CD14-positive monocyte (primary cell): ENCODE data around the gene WNT5B. TPM values are rescaled to one million over a fixed set of nuclear protein-coding genes. Genes with fewer than 3 reads are reported as not detected.

Experiments
- DNase-seq, 3 donors: peaks; one replicate each; pipeline ENCODE4 v3.0.0-alpha.2; 2011 to 2022
- H2AFZ ChIP-seq: 2 replicates; pipeline ENCODE4 v1.6.0; 2012; ENCODE audit warnings: mild to moderate bottlenecking, low read depth, low read length, inconsistent platforms; ENCODE audit not compliant: insufficient read depth, poor library complexity, severe bottlenecking
- H3K27ac ChIP-seq, 2 donors: 1 replicate in 1 of 2; 2 replicates in 1 of 2; pipeline ENCODE4 v1.5.1; 2012 to 2013; ENCODE audit warnings: low read length in 2 of 2, control low read depth in 1 of 2, inconsistent platforms in 1 of 2, low read depth in 1 of 2, mild to moderate bottlenecking in 1 of 2
- H3K27me3 ChIP-seq, 2 donors: one replicate each; pipeline versions ENCODE4 v1.6.0 to v1.6.1; 2011 to 2013; ENCODE audit warnings: low read length in 2 of 2; ENCODE audit not compliant: control insufficient read depth in 2 of 2, insufficient read depth in 2 of 2
- H3K36me3 ChIP-seq, 2 donors: replicated peaks in 1 of 2; 1 replicate in 1 of 2; 2 replicates in 1 of 2; pipeline versions ENCODE4 v1.5.1 to v1.6.1; 2012 to 2013; ENCODE audit warnings: low read length in 2 of 2, control low read depth in 1 of 2, inconsistent platforms in 1 of 2, mild to moderate bottlenecking in 1 of 2; ENCODE audit not compliant: insufficient read depth in 2 of 2, control insufficient read depth in 1 of 2
- H3K4me1 ChIP-seq, 2 donors: 1 replicate in 1 of 2; 2 replicates in 1 of 2; pipeline versions ENCODE4 v1.5.1 to v1.6.1; 2012 to 2013; ENCODE audit warnings: low read length in 2 of 2, control low read depth in 1 of 2, inconsistent platforms in 1 of 2, mild to moderate bottlenecking in 1 of 2, moderate library complexity in 1 of 2; ENCODE audit not compliant: insufficient read depth in 2 of 2, control insufficient read depth in 1 of 2
- H3K4me2 ChIP-seq: replicated peaks from 2 replicates; pipeline ENCODE3; 2012; ENCODE audit warnings: low read length, moderate library complexity, mild to moderate bottlenecking; ENCODE audit not compliant: poor library complexity, severe bottlenecking; ENCODE audit errors: extremely low read depth
- H3K4me3 ChIP-seq, 3 experiments: fragments of 200-600 bp in 1 of 3; sonication (generic) in 1 of 3; replicated peaks in 1 of 3; 1 replicate in 2 of 3; 2 replicates in 1 of 3; pipeline ENCODE4 v1.5.1; 2011 to 2013; ENCODE audit warnings: low read length in 3 of 3, mild to moderate bottlenecking in 3 of 3, control low read depth in 2 of 3, low read depth in 2 of 3, inconsistent platforms in 1 of 3, moderate library complexity in 1 of 3
- H3K79me2 ChIP-seq: 2 replicates; pipeline ENCODE4 v1.6.0; 2012; ENCODE audit warnings: mild to moderate bottlenecking, control low read depth, inconsistent platforms, low read length, moderate library complexity; ENCODE audit not compliant: insufficient read depth
- H3K9ac ChIP-seq: 2 replicates; pipeline ENCODE4 v1.6.0; 2017; ENCODE audit warnings: low read length, mild to moderate bottlenecking; ENCODE audit not compliant: insufficient read depth, poor library complexity, severe bottlenecking
- H3K9me3 ChIP-seq, 2 donors: replicated peaks in 1 of 2; 1 replicate in 1 of 2; 2 replicates in 1 of 2; pipeline versions ENCODE4 v1.5.1 to v1.6.1; 2012 to 2013; ENCODE audit warnings: low read length in 2 of 2, control low read depth in 1 of 2; ENCODE audit not compliant: control insufficient read depth in 1 of 2, insufficient read depth in 1 of 2
- H4K20me1 ChIP-seq: 2 replicates; pipeline ENCODE4 v1.6.0; 2012; ENCODE audit warnings: mild to moderate bottlenecking, low read length, control low read depth, moderate library complexity; ENCODE audit not compliant: insufficient read depth
- H3K27ac Mint-ChIP-seq, 7 donors: one replicate each; pipeline ENCODE4 v1.8.0; 2020; ENCODE audit warnings: mild to moderate bottlenecking in 7 of 7, mixed read lengths in 7 of 7, moderate library complexity in 6 of 7, inconsistent platforms in 2 of 7
- H3K27me3 Mint-ChIP-seq, 3 donors: one replicate each; pipeline ENCODE4 v1.8.0; 2021 to 2022; ENCODE audit warnings: low read depth in 3 of 3, mild to moderate bottlenecking in 3 of 3, mixed read lengths in 3 of 3, moderate library complexity in 3 of 3, inconsistent platforms in 1 of 3
- H3K36me3 Mint-ChIP-seq, 2 donors: one replicate each; pipeline ENCODE4 v1.8.0; 2020; ENCODE audit warnings: mixed read lengths in 2 of 2, inconsistent platforms in 1 of 2, mild to moderate bottlenecking in 1 of 2
- H3K4me1 Mint-ChIP-seq: one replicate; pipeline ENCODE4 v1.8.0; 2020; ENCODE audit warnings: mild to moderate bottlenecking, mixed read lengths
- H3K4me3 Mint-ChIP-seq, 2 donors: one replicate each; pipeline ENCODE4 v1.8.0; 2020; ENCODE audit warnings: mild to moderate bottlenecking in 2 of 2, mixed read lengths in 2 of 2, moderate library complexity in 1 of 2
- H3K9me3 Mint-ChIP-seq, 7 donors: one replicate each; pipeline ENCODE4 v1.8.0; 2020 to 2022; ENCODE audit warnings: mixed read lengths in 7 of 7, mild to moderate bottlenecking in 6 of 7, moderate library complexity in 6 of 7, inconsistent platforms in 2 of 7
- CTCF ChIP-seq: fragments of 200-600 bp; IDR thresholded peaks from one replicate; pipeline ENCODE4 v1.8.0; 2022; ENCODE audit warnings: antibody characterized with exemption, mild to moderate bottlenecking
- WGBS: methylation state at CpG from one replicate; pipeline ENCODE4 v1.1.5; 2013; ENCODE audit warnings: missing lambda C conversion rate; ENCODE audit not compliant: insufficient coverage; 5-methylcytosine and 5-hydroxymethylcytosine counted together
- intact Hi-C, 2 donors: fragments of 100-400 bp; cut with micrococcal nuclease; formaldehyde crosslinking; loops; one replicate each; pipeline versions ENCODE4 v1.15.0 to v1.15.1; 2023
- polyA plus RNA-seq, 3 donors: library from polyadenylated mRNA; depleted of rRNA in 1 of 3; unstranded in 2 of 3; stranded (reverse) in 1 of 3; fragments of 300-500 nt in 2 of 3; fragments of >200 nt in 1 of 3; fragmentation: Illumina TruSeq in 2 of 3; gene quantifications; 1 replicate in 2 of 3; 2 replicates in 1 of 3; pipeline ENCODE4 v1.2.3, GENCODE V29; 2012 to 2021

WNT5B gene
- polyA plus RNA-seq, 3 donors, result 2.7 to 4.1 (median 3.1) TPM

DNA sequence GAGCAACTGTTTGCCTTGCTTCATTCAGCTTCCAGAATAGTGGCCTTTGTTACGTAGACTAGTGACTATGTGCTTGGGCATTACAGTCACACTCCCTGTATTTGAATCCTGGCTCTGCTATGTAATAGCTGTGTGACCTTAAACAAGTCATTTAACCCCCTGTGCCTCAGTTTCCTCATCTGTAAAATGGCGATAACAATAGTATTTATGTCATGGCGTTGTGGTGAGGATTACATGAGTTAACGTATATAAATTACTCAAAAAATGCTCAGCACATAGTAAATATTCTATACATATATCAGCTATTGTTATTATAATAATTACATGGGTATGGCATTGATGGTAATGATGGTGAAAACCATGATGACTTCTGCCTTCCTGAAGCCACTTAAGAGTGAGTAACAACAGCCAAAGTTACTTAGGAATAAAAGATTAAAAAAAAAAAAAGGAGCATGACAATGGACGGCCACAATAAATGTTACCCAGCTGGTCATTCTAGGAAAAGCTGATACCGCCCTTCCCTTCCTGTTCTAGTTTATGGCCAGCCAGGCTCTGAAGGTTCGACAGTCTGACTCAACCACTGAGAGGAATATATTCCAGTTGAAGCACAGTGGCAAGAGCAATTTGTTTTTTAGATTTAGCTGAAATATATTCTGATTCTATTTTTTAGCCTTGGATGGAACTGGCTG, 51.9 kb downstream of the WNT5B start:
- H3K79me2 ChIP-seq, result no peaks in the 10 kb centered on the region
- H3K9ac ChIP-seq, result no peak overlapping the region
- WGBS, result 88% methylated on average over 1 of the region's 7 CpGs
- H3K9me3 ChIP-seq, result no peaks in the 10 kb centered on the region
- no peaks in the 10 kb centered on the region for H3K36me3 Mint-ChIP-seq
- peaks cover 0 to 2% (median 2%) of the 10 kb centered on the region in 3 donors for H3K27me3 Mint-ChIP-seq
- TF ChIP-seq CTCF, result no peak
- no peaks in the 10 kb centered on the region for H3K36me3 ChIP-seq
- no peak overlapping the region for H3K27ac ChIP-seq
- no peaks in the 10 kb centered on the region for H3K4me1 ChIP-seq
- no peaks in the 10 kb centered on the region for H3K4me1 Mint-ChIP-seq
- peaks cover 0 to 2% (median 0%) of the 10 kb centered on the region in 7 donors for H3K9me3 Mint-ChIP-seq
- intact Hi-C loops, result no loop called here
- H2AFZ ChIP-seq, result peak overlapping the region; percentile 27
- H3K4me3 ChIP-seq, result no peak overlapping the region
- no peaks in the 10 kb centered on the region for H4K20me1 ChIP-seq
- H3K27ac Mint-ChIP-seq, result no peak overlapping the region
- H3K4me2 ChIP-seq, result no peak overlapping the region
- H3K27me3 ChIP-seq, result no peaks in the 10 kb centered on the region
- no peak overlapping the region for H3K4me3 Mint-ChIP-seq
- no peak for DNase-seq

DNA sequence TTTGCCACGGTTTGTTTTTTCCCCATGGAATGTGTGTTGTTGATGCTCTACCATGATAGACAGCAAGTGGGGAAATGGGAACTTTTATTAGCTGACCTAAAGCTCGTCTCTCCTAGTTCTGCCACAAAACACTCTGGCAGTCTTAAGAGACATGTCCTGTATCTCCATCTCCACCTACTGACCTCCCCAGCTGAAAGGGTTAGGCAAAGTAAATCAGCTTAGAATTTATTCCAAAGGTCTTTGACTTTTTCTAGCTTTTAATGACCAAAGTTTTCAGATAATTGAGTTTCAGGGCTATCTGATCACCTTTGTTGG, 52.4 kb downstream of the WNT5B start:
- Histone ChIP-seq H3K27ac (no peak overlapping the region), H3K9me3 (no peaks in the 10 kb centered on the region), H3K27me3 (no peaks in the 10 kb centered on the region), H3K36me3 (no peaks in the 10 kb centered on the region), H3K4me1 (no peaks in the 10 kb centered on the region), H3K4me3 (no peak overlapping the region), H3K79me2 (no peaks in the 10 kb centered on the region), H2AFZ (peak overlapping the region; percentile 27), H4K20me1 (no peaks in the 10 kb centered on the region), H3K4me2 (no peak overlapping the region), H3K9ac (no peak overlapping the region)
- TF ChIP-seq CTCF, result no peak
- no peak overlapping the region for H3K27ac Mint-ChIP-seq
- H3K4me3 Mint-ChIP-seq, result no peak overlapping the region
- H3K9me3 Mint-ChIP-seq, result peaks cover 0 to 2% (median 0%) of the 10 kb centered on the region in 7 donors
- H3K4me1 Mint-ChIP-seq, result no peaks in the 10 kb centered on the region
- H3K36me3 Mint-ChIP-seq, result no peaks in the 10 kb centered on the region
- WGBS, result no CpG with 5 or more reads among the region's 2 CpGs
- no peak for DNase-seq
- intact Hi-C loops, result no loop called here
- peaks cover 0 to 2% (median 2%) of the 10 kb centered on the region in 3 donors for H3K27me3 Mint-ChIP-seq
